Stomach (tissue), 4 donors: ENCODE results near the gene CDH7.

Experiments
- CTCF ChIP-seq, 7 experiments: fragments of 450-650 bp in 4 of 7; fragments of 200-600 bp in 3 of 7; sonication (generic) in 3 of 7; IDR thresholded peaks; one replicate each; pipeline ENCODE4 v1.5.1; 2016 to 2019; ENCODE audit warnings: antibody characterized with exemption in 7 of 7, control low read depth in 2 of 7, mild to moderate bottlenecking in 1 of 7
- EP300 ChIP-seq: sonication (generic); formaldehyde crosslinking; IDR thresholded peaks from one replicate; pipeline ENCODE4 v1.6.1; 2017; ENCODE audit warnings: antibody characterized with exemption
- POLR2A ChIP-seq, 4 donors: fragments of 450-650 bp; IDR thresholded peaks; one replicate each; pipeline ENCODE4 v1.6.1; 2016; ENCODE audit warnings: antibody characterized with exemption in 4 of 4, control low read depth in 2 of 4, mild to moderate bottlenecking in 1 of 4, moderate library complexity in 1 of 4

- TF ChIP-seq CTCF (IDR thresholded peaks at IDR 0.05) (no peak), POLR2A (IDR thresholded peaks at IDR 0.05) (no peak), EP300 (no peak)
Measured at GRCh38 chr18:65752625-65753325, 2.0 kb downstream of the CDH7 start.
